ENCODE results near the gene CENPVL1.

CENPVL1 gene

DNA sequence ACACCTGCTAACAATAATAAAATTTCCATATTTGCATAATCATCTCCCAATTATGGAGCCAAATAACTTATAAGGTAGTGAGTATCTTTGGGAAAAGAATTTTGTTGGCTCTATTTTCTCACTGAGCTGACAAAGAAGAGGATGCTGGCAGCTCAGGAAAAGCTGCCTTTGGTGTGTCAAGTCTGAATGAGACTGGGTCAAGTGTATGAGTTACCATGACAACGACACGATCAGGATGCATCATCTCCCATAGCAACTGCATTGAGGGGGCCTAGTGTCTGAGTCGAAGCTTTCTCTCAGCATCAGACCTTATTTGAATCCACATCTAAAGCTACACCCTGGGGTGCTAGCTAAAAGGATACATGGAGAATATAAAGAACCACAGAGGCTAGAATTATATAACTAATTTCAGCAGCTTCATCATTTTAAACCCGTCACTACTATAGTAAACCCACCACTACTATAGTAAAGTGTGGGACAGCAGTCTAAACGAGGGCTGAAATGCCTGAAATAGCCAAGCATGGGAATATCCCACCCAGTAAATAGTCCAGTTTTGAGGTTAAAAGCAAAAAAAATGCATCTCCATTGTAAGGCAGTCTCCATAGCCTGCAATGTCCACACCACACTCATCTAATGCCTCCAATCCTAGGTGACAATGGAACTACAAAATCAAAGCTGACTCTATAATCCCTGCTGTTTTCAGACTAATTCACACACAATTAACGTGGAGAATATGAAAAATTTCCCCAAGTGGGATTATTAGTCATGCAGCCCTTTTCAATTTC lies 48.9 kb downstream of the CENPVL1 start:
- no peak overlapping the region for H3K4me3 Mint-ChIP-seq
- no peaks in the 10 kb centered on the region for H3K4me1 Mint-ChIP-seq
- H3K36me3 Mint-ChIP-seq, result no peaks in the 10 kb centered on the region
- H3K27me3 Mint-ChIP-seq, result no peaks in the 10 kb centered on the region
- no peaks in the 10 kb centered on the region for H3K9me3 Mint-ChIP-seq
- ATAC-seq, result no peak
- H3K27ac Mint-ChIP-seq, result no peak overlapping the region

GRCh38 chrX:51760657-51761056 lies 50.3 kb downstream of the CENPVL1 start:
- Mint-ChIP-seq H3K36me3 (no peaks in the 10 kb centered on the region), H3K4me3 (no peak overlapping the region), H3K27me3 (peaks cover 4% of the 10 kb centered on the region), H3K9me3 (no peaks in the 10 kb centered on the region), H3K4me1 (no peaks in the 10 kb centered on the region), H3K27ac (no peak overlapping the region)
- no peak for ATAC-seq

Data from stimulated activated memory B cell treated with anti-CD40 and anti-IgM and Interleukin-4, amounts not matched to agents 10 μg/mL and 1 μg/mL and 100 μg/mL, for 72 hours (primary cell).